ENCODE measurements around the gene CD8B2. TPM values are rescaled to one million over a fixed set of nuclear protein-coding genes. Genes with fewer than 3 reads are reported as not detected.
"Not testable (repeated sequence)": the region's sequence is repeated elsewhere in the genome, so short reads cannot be mapped to it uniquely, and the experiment has no call there.

The CD8B2 gene
- total RNA-seq, 1 experiment from 2014 or later: not detected

DNA sequence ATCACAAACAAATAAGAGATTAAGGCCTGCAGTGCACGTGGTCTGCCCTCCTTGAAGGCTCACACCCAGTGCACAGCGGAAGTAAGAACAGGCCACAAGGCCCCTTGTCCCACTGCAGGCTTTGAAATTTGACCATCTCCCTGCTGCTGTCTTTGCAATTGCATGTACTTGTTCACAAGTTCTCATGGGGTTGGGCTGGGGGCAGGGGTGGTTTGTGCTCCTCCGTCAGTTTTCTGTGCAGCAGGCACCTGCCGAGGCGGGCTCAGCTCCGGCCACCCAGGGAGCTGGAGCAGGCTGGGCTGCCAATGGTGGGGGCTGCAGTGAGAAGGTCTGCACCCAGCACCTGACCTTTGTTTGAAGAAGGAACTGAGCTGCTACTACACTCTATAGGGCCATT, 22.2 kb downstream of the CD8B2 start:
- DNase-seq (ENCODE audit: low spot score); in situ Hi-C loops (cut with HindIII; ENCODE audit: low sequenced_read_pairs): not testable (repeated sequence)

DNA sequence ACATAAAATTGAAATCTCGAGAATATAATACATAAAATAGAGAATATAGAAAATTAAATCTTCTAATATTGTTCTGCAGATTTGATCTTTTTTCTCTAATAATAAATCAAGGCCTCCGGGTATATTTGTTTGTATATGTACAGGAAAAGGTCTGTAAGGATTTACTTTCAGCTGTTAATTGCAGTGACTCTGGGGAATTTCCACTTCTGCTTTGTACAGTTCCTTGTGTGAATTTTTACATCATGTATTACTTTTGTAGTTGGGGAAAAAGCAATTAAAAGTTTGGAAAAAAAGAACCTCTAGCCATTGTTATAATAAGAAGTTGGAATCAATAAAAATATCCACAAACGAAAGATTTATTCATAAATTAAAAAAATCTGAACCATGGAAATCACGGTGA, 23.6 kb downstream of the CD8B2 start:
- in situ Hi-C loops (cut with HindIII; ENCODE audit: low sequenced_read_pairs); DNase-seq (ENCODE audit: low spot score): not testable (repeated sequence)

DNA sequence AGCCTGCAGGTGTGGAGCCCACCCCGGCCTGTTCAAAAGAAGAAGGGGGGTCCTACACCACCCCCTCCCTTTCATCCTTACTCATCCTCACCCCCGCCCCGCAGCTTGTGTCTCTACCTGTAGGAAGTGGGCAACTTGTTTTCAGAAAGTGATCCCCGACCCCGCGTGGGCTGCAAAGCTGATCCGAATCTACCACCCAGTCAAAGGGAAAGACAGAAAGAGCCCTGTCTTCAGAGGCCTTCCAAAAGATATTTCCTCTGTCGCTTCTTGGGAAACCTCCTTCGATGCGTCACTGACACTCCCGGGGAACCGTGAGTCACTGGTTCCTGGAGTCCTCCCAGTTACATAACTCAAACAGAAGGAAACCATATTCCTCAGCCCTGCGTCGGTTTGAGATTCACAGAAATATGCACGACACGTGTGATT, 24.3 kb downstream of the CD8B2 start:
- in situ Hi-C loops (cut with HindIII; ENCODE audit: low sequenced_read_pairs); DNase-seq (ENCODE audit: low spot score): not testable (repeated sequence)

DNA sequence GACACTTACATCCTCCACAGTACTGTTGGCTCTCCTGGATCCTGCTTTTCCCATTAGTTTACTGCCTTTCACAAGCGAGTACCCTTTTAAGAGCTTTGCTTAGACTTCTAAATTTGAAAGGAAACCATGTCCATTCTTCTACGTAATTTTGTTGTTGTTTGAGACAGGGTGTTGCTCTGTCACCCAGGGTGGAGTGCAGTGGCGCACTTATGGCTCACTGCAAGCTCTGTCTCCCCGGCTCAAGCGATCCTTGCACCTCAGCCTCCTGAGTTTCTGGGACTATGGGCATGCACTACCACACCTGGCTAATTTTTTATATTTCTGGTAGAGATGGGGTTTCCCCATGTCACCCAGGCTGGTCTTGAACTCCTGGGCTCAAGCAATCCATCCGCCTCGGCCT, 24.8 kb downstream of the CD8B2 start:
- DNase-seq (ENCODE audit: low spot score); in situ Hi-C loops (cut with HindIII; ENCODE audit: low sequenced_read_pairs): not testable (repeated sequence)

DNA sequence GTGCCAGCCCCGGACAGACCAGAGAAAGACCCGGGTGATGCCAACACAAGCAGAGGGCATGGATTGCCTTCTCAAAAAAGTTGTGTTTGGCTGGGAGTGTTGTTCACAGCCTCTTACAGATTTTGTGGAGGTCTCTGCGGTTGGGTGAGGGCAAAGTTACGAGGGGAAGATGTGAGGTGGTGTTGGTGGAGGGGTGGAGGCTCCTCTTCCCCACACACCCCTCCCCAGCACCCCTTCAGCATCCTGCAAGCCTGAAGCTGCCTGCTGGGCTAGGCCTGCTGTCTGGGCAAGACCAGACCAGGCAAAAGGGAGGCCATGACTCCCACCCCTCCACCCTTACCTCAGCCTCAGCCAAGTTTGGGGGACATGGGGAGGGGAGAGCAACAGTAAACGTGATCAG, 26.2 kb downstream of the CD8B2 start:
- DNase-seq (ENCODE audit: low spot score); in situ Hi-C loops (cut with HindIII; ENCODE audit: low sequenced_read_pairs): not testable (repeated sequence)

DNA sequence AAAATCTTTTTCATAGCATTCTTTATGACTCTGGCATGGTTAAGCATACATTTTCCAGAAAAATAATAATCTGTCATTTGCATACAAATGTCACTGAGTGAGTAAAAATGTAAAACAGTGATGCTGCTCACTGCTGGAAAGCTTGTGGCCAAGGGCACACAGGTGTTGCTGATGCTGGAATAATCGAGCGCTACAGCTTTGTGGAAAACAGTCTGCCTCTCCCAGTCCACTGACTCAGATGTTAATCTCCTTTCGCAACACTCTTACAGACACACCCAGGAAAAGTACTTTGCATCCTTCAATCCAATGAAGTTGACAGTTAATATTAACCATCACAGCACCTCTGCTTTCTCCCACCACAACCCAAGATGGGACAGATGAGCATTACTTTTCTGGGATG, 27.7 kb downstream of the CD8B2 start:
- in situ Hi-C loops (cut with HindIII; ENCODE audit: low sequenced_read_pairs); DNase-seq (ENCODE audit: low spot score): not testable (repeated sequence)

DNA sequence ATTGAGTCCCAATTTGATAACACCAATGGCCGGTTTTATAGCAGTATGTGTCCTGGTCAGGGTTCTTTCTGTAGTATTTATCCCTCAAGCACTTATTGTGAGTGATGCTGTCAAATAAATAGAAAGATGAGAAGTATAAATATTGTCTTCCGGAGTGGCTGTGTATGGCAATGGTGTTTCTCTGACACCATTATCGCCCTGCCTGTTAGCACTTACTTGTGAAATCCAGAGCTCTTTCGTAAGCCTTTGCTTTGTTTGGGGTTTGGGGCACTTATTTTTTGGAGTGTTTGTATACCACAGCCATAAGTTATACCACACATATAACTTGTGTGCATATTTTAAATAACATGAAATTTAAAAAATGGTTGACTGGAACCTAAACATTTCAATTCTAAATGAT, 29.3 kb downstream of the CD8B2 start:
- in situ Hi-C loops (cut with HindIII; ENCODE audit: low sequenced_read_pairs): no loop called here
- DNase-seq (ENCODE audit: low spot score): no peak

DNA sequence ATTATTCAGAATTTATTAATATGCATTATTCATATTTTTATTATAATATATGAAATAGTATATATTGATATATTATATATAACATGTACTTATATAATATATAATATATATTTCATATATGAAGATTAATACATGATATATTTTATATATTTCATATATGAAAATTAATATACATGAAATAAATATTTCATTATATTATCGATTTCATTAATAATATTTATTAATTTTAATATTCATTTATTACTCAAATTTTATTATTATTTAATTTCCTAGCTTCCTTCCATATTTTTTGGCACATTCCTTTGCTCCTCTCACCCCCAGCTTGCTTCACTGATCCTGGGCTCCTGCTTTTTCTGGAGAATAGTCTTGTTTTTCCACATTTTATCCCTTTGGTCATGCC, 29.7 kb downstream of the CD8B2 start:
- no peak for DNase-seq (ENCODE audit: low spot score)
- in situ Hi-C loops (cut with HindIII; ENCODE audit: low sequenced_read_pairs): no loop called here

DNA sequence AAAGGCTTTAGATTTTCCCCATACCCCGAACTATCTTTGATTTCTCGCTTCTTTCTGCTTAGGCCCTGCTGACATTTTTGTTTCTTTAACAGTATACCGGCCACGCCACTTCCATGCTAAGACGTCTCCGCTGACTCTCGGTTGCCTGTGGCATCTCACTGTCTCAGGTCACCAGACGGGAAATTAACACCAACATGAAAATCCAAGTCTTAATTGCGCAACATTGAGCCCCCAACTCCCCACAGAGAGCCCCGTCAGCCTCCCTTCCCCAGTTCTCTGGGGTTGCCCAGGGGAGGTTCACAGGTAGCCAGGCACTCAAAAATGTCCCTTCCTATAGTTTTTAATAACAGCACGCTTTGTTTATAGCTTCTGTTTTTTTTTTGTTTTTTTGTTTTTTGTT, 30.2 kb downstream of the CD8B2 start:
- DNase-seq (ENCODE audit: low spot score): no peak
- in situ Hi-C loops (cut with HindIII; ENCODE audit: low sequenced_read_pairs): no loop called here

DNA sequence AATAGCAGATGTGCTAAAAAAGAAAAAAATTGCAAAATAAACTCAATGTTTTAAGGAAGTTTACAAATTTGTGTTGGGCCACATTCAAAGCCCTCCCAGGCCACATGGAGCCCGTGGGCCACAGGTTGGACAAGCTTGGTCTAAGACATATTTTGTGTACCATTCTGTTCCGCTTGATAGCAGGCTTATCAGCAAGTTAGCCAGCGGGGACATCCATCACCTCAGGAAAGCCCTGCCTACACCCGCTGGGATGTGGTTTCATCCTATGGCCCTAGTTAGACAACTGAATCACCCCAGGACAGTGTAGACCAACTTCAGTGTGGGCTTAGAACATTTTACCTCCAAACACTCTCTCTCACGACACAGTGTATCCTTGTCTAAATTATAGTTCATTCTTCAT, 32.6 kb downstream of the CD8B2 start:
- in situ Hi-C loops (cut with HindIII; ENCODE audit: low sequenced_read_pairs): no loop called here
- DNase-seq (ENCODE audit: low spot score): no peak

DNA sequence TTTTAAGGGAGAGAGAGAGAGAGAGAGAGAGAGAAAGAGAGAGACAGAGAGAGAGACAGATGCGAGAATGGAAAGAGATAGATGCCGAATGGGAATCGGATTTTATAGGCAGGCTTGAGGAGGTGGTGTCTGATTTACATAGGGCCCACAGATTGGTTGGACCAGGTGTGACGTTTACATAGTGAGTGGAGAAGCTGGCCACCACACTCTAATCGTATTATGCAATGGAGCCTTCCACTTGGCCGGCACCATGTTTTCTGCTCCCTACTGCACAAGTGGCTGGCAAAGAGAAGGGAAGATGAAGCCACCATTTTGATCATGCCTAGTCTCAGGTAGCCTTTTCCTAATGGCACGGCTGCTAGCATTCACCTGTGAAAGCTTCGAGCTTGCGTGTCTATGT, 33.9 kb downstream of the CD8B2 start:
- in situ Hi-C loops (cut with HindIII; ENCODE audit: low sequenced_read_pairs): no loop called here

DNA sequence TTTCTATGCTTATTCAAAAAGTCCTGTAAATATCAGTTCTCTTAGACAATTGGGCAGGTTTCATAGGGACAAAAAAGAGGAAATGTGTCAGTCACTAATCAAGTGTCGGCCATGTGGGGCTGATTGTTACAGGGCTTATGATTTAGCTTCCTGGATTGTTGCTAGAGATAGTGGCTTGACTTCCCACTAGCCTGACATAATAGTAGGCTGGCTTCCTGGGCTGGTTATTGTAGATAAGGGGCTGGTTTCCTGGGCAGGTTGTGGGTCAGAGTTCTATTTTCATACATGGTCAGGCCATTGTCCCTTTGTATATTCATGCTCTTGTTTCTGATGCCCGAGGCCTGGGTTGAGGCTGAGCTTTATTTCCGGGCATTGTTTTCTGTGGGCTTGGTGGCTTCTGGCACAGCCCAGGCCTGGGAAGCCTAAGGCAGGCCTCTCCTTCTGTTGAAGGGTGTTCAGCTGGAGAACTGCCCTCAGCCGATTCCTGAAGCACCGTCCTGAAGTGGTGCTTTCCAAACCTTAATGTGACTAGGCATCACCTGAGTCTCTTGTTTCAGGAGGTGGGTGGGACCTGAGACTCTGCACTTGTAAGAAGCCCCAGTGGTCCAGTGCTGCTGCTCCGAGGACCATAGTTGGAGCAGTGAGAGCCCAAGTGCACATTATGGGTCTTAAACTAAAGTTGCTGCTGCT, 37.0 kb downstream of the CD8B2 start:
- in situ Hi-C loops (cut with HindIII; ENCODE audit: low sequenced_read_pairs): no loop called here
- DNase-seq (ENCODE audit: low spot score): no peak

More for the DNA sequence above, 33.9 kb downstream of the CD8B2 start:
- DNase-seq (ENCODE audit: low spot score): no peak

DNA sequence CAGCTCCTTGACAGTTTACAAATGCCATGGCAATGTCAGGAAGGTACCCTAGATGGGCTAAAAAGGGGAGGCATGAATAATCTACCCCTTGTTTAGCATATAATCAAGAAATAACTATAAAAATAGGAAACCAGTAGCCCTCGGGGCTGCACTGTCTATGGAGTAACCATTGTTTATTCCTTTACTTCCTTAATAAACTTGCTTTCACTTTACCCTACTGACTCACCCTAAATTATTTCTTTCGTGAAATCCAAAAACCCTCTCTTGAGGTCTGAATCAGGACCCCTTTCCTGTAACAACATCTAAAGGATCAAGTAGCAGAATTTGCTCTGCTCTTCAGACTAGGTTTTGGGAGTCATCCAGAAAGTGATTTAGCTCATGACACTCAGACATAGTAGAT, 43.7 kb downstream of the CD8B2 start:
- in situ Hi-C loops (cut with HindIII; ENCODE audit: low sequenced_read_pairs): no loop called here
- DNase-seq (ENCODE audit: low spot score): no peak

DNA sequence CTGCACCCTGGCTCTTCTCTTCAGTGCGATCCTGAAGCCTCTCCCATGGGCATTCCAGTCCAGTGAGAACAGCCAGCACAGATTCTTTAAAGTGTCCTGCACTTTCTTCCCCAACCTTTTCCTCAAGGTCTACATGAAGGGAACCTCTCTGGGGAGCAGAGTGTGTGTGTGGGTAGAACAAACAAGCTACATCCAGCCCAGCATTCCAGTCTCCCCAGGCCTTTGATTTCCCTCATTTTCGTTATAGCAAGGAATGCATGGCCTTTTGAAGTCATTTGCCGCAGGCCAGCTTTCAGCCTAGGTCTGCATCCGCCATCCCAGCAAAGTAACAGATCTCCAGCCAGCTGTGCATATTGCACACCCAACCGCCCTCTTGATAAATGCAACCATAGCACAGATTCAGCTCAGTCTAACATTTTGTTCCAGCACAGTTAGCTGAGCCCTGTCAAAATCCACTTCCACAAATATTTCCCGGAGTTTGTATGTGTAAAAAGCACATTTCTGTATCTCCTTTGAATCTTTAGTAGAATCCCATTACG, 44.6 kb downstream of the CD8B2 start:
- in situ Hi-C loops (cut with HindIII; ENCODE audit: low sequenced_read_pairs): no loop called here
- no peak for DNase-seq (ENCODE audit: low spot score)

DNA sequence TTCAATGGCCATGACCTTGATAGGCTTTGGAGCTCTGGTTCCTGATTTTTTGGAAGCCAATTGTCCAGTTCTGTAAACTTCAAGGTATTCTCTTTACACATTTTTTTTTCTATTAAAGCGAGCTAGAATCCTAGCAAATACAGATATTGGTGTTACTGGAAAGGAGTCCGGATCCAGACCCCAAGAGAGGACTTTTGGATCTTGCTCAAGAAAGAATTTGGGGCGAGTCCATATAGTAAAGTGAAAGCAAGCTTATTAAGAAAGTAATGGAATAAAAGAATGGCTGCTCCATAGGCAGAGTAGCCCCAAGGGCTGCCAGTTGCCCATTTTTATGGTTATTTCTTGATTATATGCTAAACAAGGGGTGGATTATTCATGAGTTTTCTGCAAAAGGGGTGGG, 45.1 kb downstream of the CD8B2 start:
- in situ Hi-C loops (cut with HindIII; ENCODE audit: low sequenced_read_pairs): no loop called here
- no peak for DNase-seq (ENCODE audit: low spot score)

DNA sequence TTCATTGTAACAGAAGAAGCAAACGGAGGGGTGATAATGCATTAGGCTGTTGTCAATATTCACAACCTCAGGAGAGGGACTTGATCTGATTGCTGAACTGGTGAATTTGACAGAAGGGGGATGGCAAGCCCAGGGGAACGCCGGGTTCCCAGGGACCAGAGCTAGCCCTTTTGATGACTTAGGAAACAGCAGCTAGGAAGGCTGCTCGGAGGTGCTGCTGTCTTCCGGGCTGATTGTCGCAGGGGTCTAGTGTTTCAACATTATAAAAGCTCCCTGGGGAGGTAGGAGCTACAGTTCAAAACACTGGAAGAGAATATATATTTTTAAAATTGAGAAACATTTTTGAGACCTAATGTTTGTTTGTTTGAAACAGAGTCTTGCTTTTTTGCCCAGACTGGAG, 47.3 kb downstream of the CD8B2 start:
- in situ Hi-C loops (cut with HindIII; ENCODE audit: low sequenced_read_pairs): no loop called here

DNA sequence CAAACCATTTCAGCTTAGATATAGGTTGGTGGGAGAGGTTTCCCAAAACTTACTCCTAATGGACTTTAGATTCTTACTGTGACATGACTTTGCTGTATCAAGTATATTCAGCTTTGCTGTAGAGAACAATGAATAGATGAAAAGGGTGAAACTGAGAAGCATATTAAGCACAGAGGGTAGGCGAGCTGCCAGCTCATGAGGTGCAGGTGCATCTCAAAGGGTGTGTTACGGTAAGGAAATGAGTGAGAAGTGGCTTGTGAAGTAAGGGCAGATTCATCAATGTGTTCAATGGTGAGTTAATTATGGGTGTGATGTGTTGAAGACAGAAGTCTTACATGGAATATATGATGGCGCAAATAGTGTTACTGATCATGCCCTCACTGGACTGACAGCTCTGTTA, 49.3 kb downstream of the CD8B2 start:
- DNase-seq (ENCODE audit: low spot score): no peak
- in situ Hi-C loops (cut with HindIII; ENCODE audit: low sequenced_read_pairs): no loop called here

More for the DNA sequence above, 47.3 kb downstream of the CD8B2 start:
- no peak for DNase-seq (ENCODE audit: low spot score)

DNA sequence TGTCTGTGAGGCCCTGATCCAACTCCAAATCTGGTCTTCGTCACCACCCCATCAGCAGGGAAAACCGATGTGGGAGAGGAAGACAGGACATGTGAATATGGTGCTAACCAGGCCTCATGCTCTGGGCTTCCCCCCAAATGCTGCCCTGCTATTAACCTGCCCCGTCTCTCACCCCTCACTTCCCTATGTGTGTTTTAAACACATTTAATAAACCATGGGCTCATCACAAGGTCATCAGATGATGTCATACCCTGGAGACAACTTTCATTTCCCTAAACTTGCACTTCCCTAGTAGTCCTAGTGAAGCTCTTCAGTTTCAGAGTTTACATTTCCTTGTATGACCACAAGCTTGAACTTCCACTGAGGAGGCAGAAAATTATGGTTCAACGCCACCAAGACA, 49.9 kb downstream of the CD8B2 start:
- DNase-seq (ENCODE audit: low spot score): no peak
- in situ Hi-C loops (cut with HindIII; ENCODE audit: low sequenced_read_pairs): no loop called here

DNA sequence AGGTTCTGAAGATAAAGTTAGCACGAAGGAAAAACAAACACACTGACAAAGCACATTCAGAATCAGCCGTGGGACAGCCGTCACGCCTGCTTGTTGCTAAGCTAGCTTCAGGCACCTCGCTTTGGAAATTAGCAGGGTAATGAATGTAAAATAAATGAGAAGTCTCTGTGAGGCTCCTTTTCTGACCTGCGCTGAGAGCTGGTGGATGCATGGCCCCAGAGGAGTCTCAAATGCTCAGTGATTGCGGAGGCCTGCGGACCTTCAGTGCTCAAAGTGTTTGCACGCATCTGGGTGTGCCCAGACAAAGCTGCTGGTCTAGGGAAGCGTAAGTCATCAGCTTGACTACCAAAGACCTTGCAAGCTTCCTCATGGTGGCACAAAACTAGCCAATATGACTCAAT, 50.6 kb downstream of the CD8B2 start:
- no peak for DNase-seq (ENCODE audit: low spot score)
- in situ Hi-C loops (cut with HindIII; ENCODE audit: low sequenced_read_pairs): no loop called here

DNA sequence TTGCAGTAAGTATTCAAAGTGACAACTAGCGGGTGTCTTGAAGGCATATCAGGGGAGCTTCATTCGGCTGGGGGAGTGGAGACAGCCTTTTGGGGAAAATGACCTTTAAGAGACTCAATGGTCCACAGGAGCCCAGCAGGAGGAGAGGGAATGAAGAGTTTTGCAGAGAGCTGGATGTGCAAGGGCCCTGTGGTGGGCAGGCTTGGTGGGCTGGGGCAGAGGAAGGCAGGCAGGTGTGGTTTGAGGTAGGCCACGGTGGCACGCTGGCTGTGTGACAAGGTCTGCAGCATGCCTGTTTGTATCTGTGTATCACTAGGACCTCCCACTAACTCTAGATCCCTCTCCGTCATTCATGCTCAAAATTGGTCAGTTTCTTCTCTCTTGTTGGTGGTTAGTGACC, 53.7 kb downstream of the CD8B2 start:
- DNase-seq (ENCODE audit: low spot score): no peak
- in situ Hi-C loops (cut with HindIII; ENCODE audit: low sequenced_read_pairs): no loop called here

DNA sequence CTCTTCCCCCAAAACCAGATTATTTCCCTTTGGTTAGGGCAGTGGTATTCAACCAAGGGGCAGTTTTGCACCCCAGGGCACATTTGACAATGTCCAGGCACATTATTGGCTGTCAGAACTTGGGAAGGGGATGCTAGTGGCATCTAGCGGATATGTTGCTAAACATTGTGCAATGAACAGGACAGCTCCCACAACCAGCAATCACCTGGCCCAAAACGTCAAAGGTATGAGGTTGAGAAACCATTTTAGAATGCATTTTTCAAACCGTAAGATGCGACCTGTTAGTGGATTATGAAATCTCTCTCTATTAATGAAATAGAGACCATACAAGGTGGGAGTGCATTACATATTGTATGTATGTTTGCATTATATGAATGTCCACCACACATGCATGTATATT, 54.2 kb downstream of the CD8B2 start:
- DNase-seq (ENCODE audit: low spot score): no peak
- in situ Hi-C loops (cut with HindIII; ENCODE audit: low sequenced_read_pairs): no loop called here
